Breast epithelium (tissue), 3 donors: ENCODE data around the gene RPL37.

Experiments
- CTCF ChIP-seq, 3 donors: fragments of 450-650 bp; IDR thresholded peaks; one replicate each; pipeline ENCODE4 v1.5.1; 2016 to 2017; ENCODE audit warnings: antibody characterized with exemption in 3 of 3, mild to moderate bottlenecking in 3 of 3, moderate library complexity in 3 of 3
- POLR2A ChIP-seq: fragments of 450-650 bp; IDR thresholded peaks from one replicate; pipeline ENCODE4 v1.6.1; 2016; ENCODE audit warnings: antibody characterized with exemption, mild to moderate bottlenecking, moderate library complexity
- POLR2AphosphoS5 ChIP-seq, 3 donors: sonication (generic); formaldehyde crosslinking; IDR thresholded peaks; one replicate each; pipeline ENCODE4 v1.6.1; 2017; ENCODE audit warnings: antibody characterized with exemption in 3 of 3

GRCh38 chr5:40847525-40847924, 12.5 kb upstream of the RPL37 start:
- TF ChIP-seq CTCF (IDR thresholded peaks at IDR 0.05) = no peak
- no peak for TF ChIP-seq POLR2A
- TF ChIP-seq POLR2AphosphoS5 (IDR thresholded peaks at IDR 0.05) = no peak
